ENCODE data around the gene TAF5. TPM values are rescaled to one million over a fixed set of nuclear protein-coding genes. Genes with fewer than 3 reads are reported as not detected.

Gene TAF5
- total and polyA plus RNA-seq, 2 experiments from 2014 or later, result 10.4 to 25.9 TPM

DNA sequence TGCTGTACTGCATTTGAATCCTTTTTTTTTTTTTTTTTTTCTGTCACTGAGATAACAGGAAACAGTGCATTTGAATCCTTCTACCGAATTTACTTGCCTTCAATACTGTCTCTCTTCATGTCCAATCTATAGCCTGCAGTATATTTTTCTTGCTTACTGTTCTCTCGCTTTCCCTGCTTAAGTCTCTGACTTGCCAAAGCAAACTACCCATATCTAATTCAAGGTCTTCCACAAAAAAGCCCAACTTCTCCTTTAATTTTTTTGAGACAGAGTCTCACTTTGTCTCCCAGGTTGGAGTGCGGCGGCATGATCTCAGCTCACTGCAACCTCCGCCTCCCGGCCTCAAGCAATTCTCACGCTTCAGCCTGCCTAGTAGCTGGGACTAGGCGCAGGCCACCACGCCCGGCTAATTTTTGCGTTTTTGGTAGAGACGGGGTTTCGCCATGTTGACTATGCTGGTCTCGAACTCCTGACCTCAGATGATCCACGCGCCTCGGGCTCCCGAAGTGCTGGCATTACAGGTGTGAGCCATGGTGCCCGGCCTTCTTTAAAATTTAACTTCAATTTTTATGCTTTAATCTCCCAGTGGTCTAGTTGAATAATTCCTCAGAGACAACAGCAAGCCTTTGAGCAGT is 29.5 kb downstream of the TAF5 start:
- ATAC-seq, result no peak
- peaks cover 9% of the 10 kb centered on the region for H3K4me1 ChIP-seq (ENCODE audit: insufficient read depth)
- TF ChIP-seq NANOG (IDR thresholded peaks at IDR 0.05; ENCODE audit: borderline replicate concordance) (no peak), ZNF331 (CRISPR knock-in tag; IDR thresholded peaks at IDR 0.05; ENCODE audit: low read depth) (no peak), JUNB (IDR thresholded peaks at IDR 0.05; ENCODE audit: unreplicated experiment) (no peak), CREB1 (CRISPR knock-in tag; IDR thresholded peaks at IDR 0.05; ENCODE audit: low read depth) (no peak), STAT1 (IDR thresholded peaks at IDR 0.05; ENCODE audit: unreplicated experiment) (no peak), POLR2AphosphoS5 (IDR thresholded peaks at IDR 0.05; ENCODE audit: low read depth) (no peak), EZH2phosphoT487 (IDR thresholded peaks at IDR 0.05; ENCODE audit: unreplicated experiment) (no peak), EZH2 (IDR thresholded peaks at IDR 0.05; ENCODE audit: low read depth, unreplicated experiment) (no peak)
- TF ChIP-seq, protein P1, sequence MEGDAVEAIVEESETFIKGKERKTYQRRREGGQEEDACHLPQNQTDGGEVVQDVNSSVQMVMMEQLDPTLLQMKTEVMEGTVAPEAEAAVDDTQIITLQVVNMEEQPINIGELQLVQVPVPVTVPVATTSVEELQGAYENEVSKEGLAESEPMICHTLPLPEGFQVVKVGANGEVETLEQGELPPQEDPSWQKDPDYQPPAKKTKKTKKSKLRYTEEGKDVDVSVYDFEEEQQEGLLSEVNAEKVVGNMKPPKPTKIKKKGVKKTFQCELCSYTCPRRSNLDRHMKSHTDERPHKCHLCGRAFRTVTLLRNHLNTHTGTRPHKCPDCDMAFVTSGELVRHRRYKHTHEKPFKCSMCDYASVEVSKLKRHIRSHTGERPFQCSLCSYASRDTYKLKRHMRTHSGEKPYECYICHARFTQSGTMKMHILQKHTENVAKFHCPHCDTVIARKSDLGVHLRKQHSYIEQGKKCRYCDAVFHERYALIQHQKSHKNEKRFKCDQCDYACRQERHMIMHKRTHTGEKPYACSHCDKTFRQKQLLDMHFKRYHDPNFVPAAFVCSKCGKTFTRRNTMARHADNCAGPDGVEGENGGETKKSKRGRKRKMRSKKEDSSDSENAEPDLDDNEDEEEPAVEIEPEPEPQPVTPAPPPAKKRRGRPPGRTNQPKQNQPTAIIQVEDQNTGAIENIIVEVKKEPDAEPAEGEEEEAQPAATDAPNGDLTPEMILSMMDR (conservative IDR thresholded peaks at IDR 0.05; ENCODE audit: low read depth in 2 of 2), result no peak
- TF ChIP-seq, protein P2, sequence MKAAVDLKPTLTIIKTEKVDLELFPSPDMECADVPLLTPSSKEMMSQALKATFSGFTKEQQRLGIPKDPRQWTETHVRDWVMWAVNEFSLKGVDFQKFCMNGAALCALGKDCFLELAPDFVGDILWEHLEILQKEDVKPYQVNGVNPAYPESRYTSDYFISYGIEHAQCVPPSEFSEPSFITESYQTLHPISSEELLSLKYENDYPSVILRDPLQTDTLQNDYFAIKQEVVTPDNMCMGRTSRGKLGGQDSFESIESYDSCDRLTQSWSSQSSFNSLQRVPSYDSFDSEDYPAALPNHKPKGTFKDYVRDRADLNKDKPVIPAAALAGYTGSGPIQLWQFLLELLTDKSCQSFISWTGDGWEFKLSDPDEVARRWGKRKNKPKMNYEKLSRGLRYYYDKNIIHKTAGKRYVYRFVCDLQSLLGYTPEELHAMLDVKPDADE (IDR thresholded peaks at IDR 0.05), result no peak
- H3K4me2 ChIP-seq, result peak overlapping the region; percentile 90
- Mint-ChIP-seq H3K36me3 (ENCODE audit: low read depth) (peaks cover 70% of the 10 kb centered on the region), H3K4me3 (peak overlapping the region; percentile 98), H3K27ac (peak overlapping the region; percentile 55; the same call in 1 of the 2 replicates), H3K9me3 (no peaks in the 10 kb centered on the region; the same call in 1 of the 3 replicates), H3K27me3 (ENCODE audit: insufficient read depth, low read depth, poor library complexity) (peaks cover 4% of the 10 kb centered on the region), H3K4me1 (peaks cover 20% of the 10 kb centered on the region)
- DNase-seq (ENCODE audit: low spot score), result no peak
- H4K20me1 ChIP-seq (replicated peaks; ENCODE audit: insufficient read depth), result peaks cover 19% of the 10 kb centered on the region; the same call in 1 of the 2 replicates
- peaks cover 56% of the 10 kb centered on the region for H3K79me2 ChIP-seq (replicated peaks; ENCODE audit: insufficient read depth)
- peaks cover 32% of the 10 kb centered on the region for H3K36me3 ChIP-seq (ENCODE audit: insufficient read depth)
- H3K27ac ChIP-seq (ENCODE audit: low read depth), result no peak overlapping the region
- no peaks in the 10 kb centered on the region for H3K9me2 ChIP-seq (ENCODE audit: insufficient read depth)
- H2AFZ ChIP-seq, result no peak overlapping the region
- no peaks in the 10 kb centered on the region for H3K27me3 ChIP-seq (ENCODE audit: insufficient read depth)
- peak overlapping the region; percentile 80 for H3K4me3 ChIP-seq
- no peaks in the 10 kb centered on the region for H3F3A ChIP-seq (replicated peaks; ENCODE audit: low read depth)

- TF ChIP-seq, protein P1 (conservative IDR thresholded peaks at IDR 0.05; ENCODE audit: low read depth in 2 of 2), result no peak
- no peak for TF ChIP-seq STAT1 (IDR thresholded peaks at IDR 0.05; ENCODE audit: unreplicated experiment)
- TF ChIP-seq ZNF114 (CRISPR knock-in tag; IDR thresholded peaks at IDR 0.05), result no peak
- TF ChIP-seq POLR2AphosphoS5 (IDR thresholded peaks at IDR 0.05; ENCODE audit: low read depth), result no peak
- TF ChIP-seq, protein P3, sequence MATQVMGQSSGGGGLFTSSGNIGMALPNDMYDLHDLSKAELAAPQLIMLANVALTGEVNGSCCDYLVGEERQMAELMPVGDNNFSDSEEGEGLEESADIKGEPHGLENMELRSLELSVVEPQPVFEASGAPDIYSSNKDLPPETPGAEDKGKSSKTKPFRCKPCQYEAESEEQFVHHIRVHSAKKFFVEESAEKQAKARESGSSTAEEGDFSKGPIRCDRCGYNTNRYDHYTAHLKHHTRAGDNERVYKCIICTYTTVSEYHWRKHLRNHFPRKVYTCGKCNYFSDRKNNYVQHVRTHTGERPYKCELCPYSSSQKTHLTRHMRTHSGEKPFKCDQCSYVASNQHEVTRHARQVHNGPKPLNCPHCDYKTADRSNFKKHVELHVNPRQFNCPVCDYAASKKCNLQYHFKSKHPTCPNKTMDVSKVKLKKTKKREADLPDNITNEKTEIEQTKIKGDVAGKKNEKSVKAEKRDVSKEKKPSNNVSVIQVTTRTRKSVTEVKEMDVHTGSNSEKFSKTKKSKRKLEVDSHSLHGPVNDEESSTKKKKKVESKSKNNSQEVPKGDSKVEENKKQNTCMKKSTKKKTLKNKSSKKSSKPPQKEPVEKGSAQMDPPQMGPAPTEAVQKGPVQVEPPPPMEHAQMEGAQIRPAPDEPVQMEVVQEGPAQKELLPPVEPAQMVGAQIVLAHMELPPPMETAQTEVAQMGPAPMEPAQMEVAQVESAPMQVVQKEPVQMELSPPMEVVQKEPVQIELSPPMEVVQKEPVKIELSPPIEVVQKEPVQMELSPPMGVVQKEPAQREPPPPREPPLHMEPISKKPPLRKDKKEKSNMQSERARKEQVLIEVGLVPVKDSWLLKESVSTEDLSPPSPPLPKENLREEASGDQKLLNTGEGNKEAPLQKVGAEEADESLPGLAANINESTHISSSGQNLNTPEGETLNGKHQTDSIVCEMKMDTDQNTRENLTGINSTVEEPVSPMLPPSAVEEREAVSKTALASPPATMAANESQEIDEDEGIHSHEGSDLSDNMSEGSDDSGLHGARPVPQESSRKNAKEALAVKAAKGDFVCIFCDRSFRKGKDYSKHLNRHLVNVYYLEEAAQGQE (IDR thresholded peaks at IDR 0.05; ENCODE audit: unreplicated experiment), result no peak
- no peak for TF ChIP-seq JUNB (IDR thresholded peaks at IDR 0.05; ENCODE audit: unreplicated experiment)
- TF ChIP-seq, protein P2 (IDR thresholded peaks at IDR 0.05), result no peak
- TF ChIP-seq CREB1 (CRISPR knock-in tag; IDR thresholded peaks at IDR 0.05; ENCODE audit: low read depth), result no peak
- H3K79me2 ChIP-seq (replicated peaks; ENCODE audit: insufficient read depth), result no peaks in the 10 kb centered on the region
- Mint-ChIP-seq H3K27ac (no peak overlapping the region), H3K9me3 (no peaks in the 10 kb centered on the region), H3K36me3 (ENCODE audit: low read depth) (peaks cover 92% of the 10 kb centered on the region), H3K4me3 (no peak overlapping the region), H3K4me1 (no peaks in the 10 kb centered on the region), H3K27me3 (ENCODE audit: insufficient read depth, low read depth, poor library complexity) (no peaks in the 10 kb centered on the region)
- H3K4me2 ChIP-seq, result no peak overlapping the region
- H2AFZ ChIP-seq, result no peak overlapping the region
- H3K4me1 ChIP-seq (ENCODE audit: insufficient read depth), result no peaks in the 10 kb centered on the region
- H3K27me3 ChIP-seq (ENCODE audit: insufficient read depth), result no peaks in the 10 kb centered on the region
- H3K36me3 ChIP-seq (ENCODE audit: insufficient read depth), result peaks cover 90% of the 10 kb centered on the region
- H3K27ac ChIP-seq (ENCODE audit: low read depth), result no peak overlapping the region
- ATAC-seq (no peak), DNase-seq (ENCODE audit: low spot score) (no peak)
- H4K20me1 ChIP-seq (replicated peaks; ENCODE audit: insufficient read depth), result peaks cover 24% of the 10 kb centered on the region
- H3K9me2 ChIP-seq (ENCODE audit: insufficient read depth), result no peaks in the 10 kb centered on the region
- no peak overlapping the region for H3K4me3 ChIP-seq
- peaks cover 5% of the 10 kb centered on the region; the same call in 1 of the 2 replicates for H3F3A ChIP-seq (replicated peaks; ENCODE audit: low read depth)
Measured at GRCh38 chr10:103413564-103413963, 45.8 kb downstream of the TAF5 start.
